Naive thymus-derived CD8-positive, alpha-beta T cell (primary cell): Measurements from ENCODE around the gene ENO1. TPM values are rescaled to one million over a fixed set of nuclear protein-coding genes. Genes with fewer than 3 reads are reported as not detected.
"Not testable (repeated sequence)": the region's sequence is repeated elsewhere in the genome, so short reads cannot be mapped to it uniquely, and the experiment has no call there.

ENCODE experiments used
- ATAC-seq, 2 donors: fragments of 150-1000 bp; cut with Tn5 transposase in 1 of 2; sonication (Bioruptor Pico), chemical (Tn5 transposase) in 1 of 2; 1 replicate in 1 of 2; 2 replicates in 1 of 2; pipeline ENCODE4 v1.10.0; 2021; ENCODE audit warnings: mild to moderate bottlenecking in 2 of 2, moderate library complexity in 2 of 2
- POLR2A ChIA-PET: fragments of 350-600 bp; sonication (Branson Sonifier 250); formaldehyde crosslinking; loops from one replicate; lab custom pipeline; 2021; ENCODE audit warnings: antibody characterized with exemption; lab: Charles Lee
- DNase-seq, 10 donors: peaks; one replicate each; pipeline versions ENCODE4 v3.0.0 to v3.0.0-alpha.2; 2020 to 2022
- H3K27ac Mint-ChIP-seq, 10 donors: one replicate each; pipeline ENCODE4 v1.8.0; 2020 to 2022; ENCODE audit warnings: mild to moderate bottlenecking in 10 of 10, mixed read lengths in 10 of 10, moderate library complexity in 4 of 10, inconsistent platforms in 1 of 10
- H3K27me3 Mint-ChIP-seq, 5 donors: one replicate each; pipeline ENCODE4 v1.8.0; 2021 to 2022; ENCODE audit warnings: mixed read lengths in 5 of 5
- H3K36me3 Mint-ChIP-seq, 3 donors: one replicate each; pipeline ENCODE4 v1.8.0; 2020 to 2022; ENCODE audit warnings: mixed read lengths in 3 of 3, mild to moderate bottlenecking in 2 of 3, inconsistent platforms in 1 of 3
- H3K4me1 Mint-ChIP-seq, 4 donors: one replicate each; pipeline ENCODE4 v1.8.0; 2021 to 2022; ENCODE audit warnings: mixed read lengths in 4 of 4
- H3K4me3 Mint-ChIP-seq, 10 donors: one replicate each; pipeline ENCODE4 v1.8.0; 2020 to 2022; ENCODE audit warnings: mild to moderate bottlenecking in 10 of 10, mixed read lengths in 10 of 10, moderate library complexity in 6 of 10, inconsistent platforms in 1 of 10
- H3K9me3 Mint-ChIP-seq, 9 donors: one replicate each; pipeline ENCODE4 v1.8.0; 2020 to 2022; ENCODE audit warnings: mixed read lengths in 9 of 9, mild to moderate bottlenecking in 3 of 9, inconsistent platforms in 1 of 9, moderate library complexity in 1 of 9
- polyA plus RNA-seq, 3 donors: library from polyadenylated mRNA; unstranded; fragments of 300-500 nt; fragmentation: Illumina TruSeq; gene quantifications; one replicate each; pipeline ENCODE4 v1.2.3, GENCODE V29; 2021
- total RNA-seq, 8 experiments: library from RNA in 2 of 8; stranded (reverse) in 2 of 8; gene quantifications; one replicate each; pipeline ENCODE4 v1.2.3 and lab custom pipeline; 2021 to 2026

Gene ENO1
- total and polyA plus RNA-seq, 5 experiments from 2014 or later = 225 to 1,190 (median 873) TPM

DNA sequence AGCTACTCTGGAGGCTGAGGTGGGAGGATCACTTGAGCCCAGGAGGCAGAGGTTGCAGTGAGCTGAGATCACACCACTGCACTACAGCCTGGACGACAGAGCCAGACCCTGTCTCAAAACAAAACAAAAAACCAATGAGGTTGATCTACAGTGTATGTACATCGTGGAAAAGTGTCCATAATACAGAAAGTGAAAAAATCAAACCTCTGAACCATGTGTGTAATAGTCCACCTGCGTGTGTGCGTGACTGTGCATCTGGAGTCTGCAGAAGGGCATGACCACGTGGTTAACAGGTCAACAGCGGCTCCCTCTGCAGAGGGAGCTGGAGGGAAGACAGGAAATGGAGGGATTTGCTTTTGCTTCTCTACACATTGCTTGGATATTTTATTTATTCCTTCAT, 32.4 kb upstream of the ENO1 start:
- Mint-ChIP-seq H3K9me3 (peaks cover 0 to 3% (median 0%) of the 10 kb centered on the region in 9 donors), H3K27ac (peak overlapping the region in 5 of 10 donors; percentile 20 to 91 (median 74)), H3K4me1 (peaks cover 23 to 46% (median 36%) of the 10 kb centered on the region in 4 donors), H3K27me3 (no peaks in the 10 kb centered on the region), H3K4me3 (peak overlapping the region in 1 of 10 donors; percentile 48), H3K36me3 (peaks cover 4 to 45% (median 12%) of the 10 kb centered on the region in 3 donors)
- peak in 1 of 2 donors; percentile 27 for ATAC-seq
- POLR2A ChIA-PET = interaction anchor here (1.1 to 44.1 kb wide), 10 partner anchors 9 to 94 kb away, joined by 3 to 1378 read pairs (median 8); partner anchors contain the start of genes CA6 and ENO1
- no peak for DNase-seq

- Mint-ChIP-seq H3K27ac (peak overlapping the region in 6 of 10 donors; percentile 50 to 91 (median 82)), H3K36me3 (peaks cover 4 to 45% (median 13%) of the 10 kb centered on the region in 3 donors), H3K27me3 (no peaks in the 10 kb centered on the region), H3K4me3 (peak overlapping the region in 3 of 10 donors; percentile 25 to 57 (median 29)), H3K9me3 (peaks cover 0 to 3% (median 0%) of the 10 kb centered on the region in 9 donors), H3K4me1 (peaks cover 28 to 46% (median 36%) of the 10 kb centered on the region in 4 donors)
- no peak for DNase-seq
- no peak for ATAC-seq
- POLR2A ChIA-PET = interaction anchor here (0.7 to 44.1 kb wide), 13 partner anchors 9 to 1998 kb away, joined by 3 to 1378 read pairs (median 5); partner anchors contain the start of genes CA6 and ENO1
Observed at GRCh38 chr1:8910331-8910730, 31.8 kb upstream of the ENO1 start.

GRCh38 chr1:8908388-8909151, 30.1 kb upstream of the ENO1 start:
- peak overlapping the region in 7 of 10 donors; percentile 43 to 90 (median 78) for H3K27ac Mint-ChIP-seq
- H3K36me3 Mint-ChIP-seq = peaks cover 4 to 34% (median 13%) of the 10 kb centered on the region in 3 donors
- H3K4me1 Mint-ChIP-seq = peaks cover 27 to 43% (median 31%) of the 10 kb centered on the region in 4 donors
- H3K9me3 Mint-ChIP-seq = peaks cover 0 to 3% (median 0%) of the 10 kb centered on the region in 9 donors
- POLR2A ChIA-PET = interaction anchor here (0.5 to 44.1 kb wide), 7 partner anchors 8 to 756 kb away, joined by 3 to 1378 read pairs (median 7); partner anchors contain the start of genes CA6 and ENO1
- no peak for DNase-seq
- no peaks in the 10 kb centered on the region for H3K27me3 Mint-ChIP-seq
- ATAC-seq = no peak
- peak overlapping the region in 4 of 10 donors; percentile 1 to 45 (median 19) for H3K4me3 Mint-ChIP-seq

DNA sequence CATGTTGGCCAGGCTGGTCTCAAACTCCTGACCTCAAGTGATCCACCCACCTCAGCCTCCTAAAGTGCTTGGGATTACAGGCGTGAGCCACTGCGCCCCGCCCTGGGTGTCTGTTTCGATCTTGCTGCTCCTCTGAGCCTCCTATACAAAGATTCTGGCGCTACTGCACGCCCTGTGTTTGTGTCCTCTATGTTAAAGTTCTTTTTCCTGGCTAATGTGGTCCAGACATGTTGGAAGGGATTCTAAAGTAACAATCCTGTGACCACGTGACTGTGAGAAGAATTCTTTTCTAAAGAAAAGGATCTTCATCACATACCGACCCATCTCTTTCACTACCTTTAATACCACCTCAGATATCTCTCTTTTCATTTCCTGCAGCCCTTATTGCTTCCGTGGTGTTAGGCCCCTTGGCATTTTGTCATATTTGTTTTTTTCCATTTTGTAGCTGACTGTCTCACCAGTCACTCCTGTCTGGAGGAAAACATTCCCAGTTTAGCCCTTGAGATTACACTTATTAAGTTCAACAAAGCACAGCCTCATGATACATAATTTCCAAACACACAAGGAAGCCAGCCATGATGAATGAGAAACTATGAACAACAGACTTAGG, 27.2 kb upstream of the ENO1 start:
- Mint-ChIP-seq H3K27ac (peak overlapping the region; percentile 1 to 93 (median 78)), H3K4me3 (peak overlapping the region in 5 of 10 donors; percentile 1 to 76 (median 9)), H3K36me3 (peaks cover 4 to 32% (median 8%) of the 10 kb centered on the region in 3 donors), H3K4me1 (peaks cover 33 to 49% (median 41%) of the 10 kb centered on the region in 4 donors), H3K9me3 (no peaks in the 10 kb centered on the region), H3K27me3 (no peaks in the 10 kb centered on the region)
- ATAC-seq (no peak), DNase-seq (no peak)
- POLR2A ChIA-PET = interaction anchor here (0.6 to 44.1 kb wide), 5 partner anchors 9 to 82 kb away, joined by 3 to 1378 read pairs (median 5); partner anchors contain the start of gene CA6

GRCh38 chr1:8903908-8904650, 25.6 kb upstream of the ENO1 start:
- POLR2A ChIA-PET = interaction anchor here (0.7 to 2.0 kb wide), 4 partner anchors 9 to 84 kb away, joined by 3 to 7 read pairs (median 3); partner anchors contain the start of gene ENO1
- H3K4me3 Mint-ChIP-seq = no peak overlapping the region
- H3K9me3 Mint-ChIP-seq = no peaks in the 10 kb centered on the region
- peaks cover 28 to 65% (median 53%) of the 10 kb centered on the region in 4 donors for H3K4me1 Mint-ChIP-seq
- DNase-seq (no peak), ATAC-seq (no peak)
- peaks cover 4 to 32% (median 5%) of the 10 kb centered on the region in 3 donors for H3K36me3 Mint-ChIP-seq
- peak overlapping the region; percentile 22 to 88 (median 72) for H3K27ac Mint-ChIP-seq
- no peaks in the 10 kb centered on the region for H3K27me3 Mint-ChIP-seq

- Mint-ChIP-seq H3K4me3 (peak overlapping the region in 1 of 10 donors; percentile 17), H3K9me3 (no peaks in the 10 kb centered on the region), H3K27me3 (no peaks in the 10 kb centered on the region), H3K4me1 (peaks cover 26 to 64% (median 56%) of the 10 kb centered on the region in 4 donors), H3K36me3 (peaks cover 4 to 31% (median 5%) of the 10 kb centered on the region in 3 donors), H3K27ac (peak overlapping the region in 7 of 10 donors; percentile 67 to 85 (median 75))
- POLR2A ChIA-PET = interaction anchor here (1.3 to 2.0 kb wide), 2 partner anchors 10 to 31 kb away, joined by 3 to 7 read pairs; no protein-coding TSS in a partner anchor
- no peak for DNase-seq
- ATAC-seq = no peak
Observed at GRCh38 chr1:8903410-8903809, 24.9 kb upstream of the ENO1 start.

DNA sequence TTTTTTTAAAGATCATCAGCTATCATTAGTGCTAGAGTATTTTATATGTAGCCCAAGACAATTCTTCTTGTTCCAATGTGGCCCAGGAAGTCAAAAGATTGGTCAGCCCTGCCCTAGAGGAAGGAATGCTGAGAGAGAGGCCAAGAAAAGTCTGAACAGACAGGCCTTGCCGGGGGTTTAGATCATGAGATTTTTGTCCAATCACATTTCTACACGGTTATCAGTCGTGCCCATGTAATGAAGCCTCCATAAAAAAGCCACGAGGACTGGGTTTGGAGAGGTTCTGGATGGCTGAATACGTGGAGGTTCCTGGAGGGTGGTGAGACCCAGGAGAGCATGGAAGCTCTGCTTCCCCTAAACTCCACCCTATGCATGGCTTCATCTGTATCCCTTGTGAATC, 24.3 kb upstream of the ENO1 start:
- ATAC-seq (no peak), DNase-seq (no peak)
- POLR2A ChIA-PET = interaction anchor here (1.1 to 1.8 kb wide), 3 partner anchors 17 to 102 kb away, joined by 3 to 5 read pairs (median 3); no protein-coding TSS in a partner anchor
- Mint-ChIP-seq H3K36me3 (peaks cover 4 to 25% (median 5%) of the 10 kb centered on the region in 3 donors), H3K4me3 (no peak overlapping the region), H3K27me3 (no peaks in the 10 kb centered on the region), H3K27ac (peak overlapping the region; percentile 56 to 85 (median 72)), H3K9me3 (no peaks in the 10 kb centered on the region), H3K4me1 (peaks cover 19 to 62% (median 54%) of the 10 kb centered on the region in 4 donors)

GRCh38 chr1:8900684-8901083, 22.2 kb upstream of the ENO1 start:
- Mint-ChIP-seq H3K4me1 (peaks cover 13 to 52% (median 44%) of the 10 kb centered on the region in 4 donors), H3K36me3 (peaks cover 0 to 11% (median 1%) of the 10 kb centered on the region in 3 donors), H3K27ac (peak overlapping the region in 2 of 10 donors; percentile 61 to 99)
- DNase-seq, H3K9me3 Mint-ChIP-seq, ATAC-seq, H3K27me3 Mint-ChIP-seq, H3K4me3 Mint-ChIP-seq: not testable (repeated sequence)
- POLR2A ChIA-PET = interaction anchor here (0.7 to 2.2 kb wide), 5 partner anchors 13 to 178 kb away, joined by 3 to 6 read pairs (median 4); partner anchors contain the start of gene ENO1

- Mint-ChIP-seq H3K27ac (peak overlapping the region in 5 of 10 donors; percentile 40 to 99 (median 83)), H3K4me3 (peak overlapping the region in 6 of 10 donors; percentile 9 to 88 (median 56)), H3K4me1 (peaks cover 9 to 45% (median 36%) of the 10 kb centered on the region in 4 donors), H3K36me3 (peaks cover 0 to 10% (median 0%) of the 10 kb centered on the region in 3 donors), H3K27me3 (no peaks in the 10 kb centered on the region), H3K9me3 (no peaks in the 10 kb centered on the region)
- no peak for DNase-seq
- no peak for ATAC-seq
- POLR2A ChIA-PET = interaction anchor here (0.6 to 2.2 kb wide), 8 partner anchors 9 to 106 kb away, joined by 3 to 8 read pairs (median 4); partner anchors contain the start of gene ENO1
Observed at GRCh38 chr1:8899046-8899445, 20.6 kb upstream of the ENO1 start.

DNA sequence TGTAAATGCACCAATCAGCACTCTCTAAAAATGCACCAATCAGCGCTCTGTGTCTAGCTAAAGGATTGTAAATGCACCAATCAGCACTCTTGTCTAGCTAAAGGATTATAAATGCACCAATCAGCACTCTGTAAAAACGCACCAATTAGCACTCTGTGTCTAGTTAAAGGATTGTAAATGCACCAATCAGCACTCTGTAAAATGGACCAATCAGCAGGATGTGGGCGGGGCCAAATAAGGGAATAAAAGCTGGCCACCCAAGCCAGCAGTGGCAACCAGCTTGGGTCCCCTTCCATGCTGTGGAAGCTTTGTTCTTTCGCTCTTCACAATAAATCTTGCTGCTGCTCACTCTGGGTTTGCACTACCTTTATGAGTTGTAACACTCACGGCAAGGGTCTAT, 19.9 kb upstream of the ENO1 start:
- POLR2A ChIA-PET = interaction anchor here (0.6 to 2.2 kb wide), 6 partner anchors 8 to 106 kb away, joined by 3 to 8 read pairs (median 6); partner anchors contain the start of gene ENO1
- not testable (repeated sequence) for DNase-seq, H3K27me3 Mint-ChIP-seq, H3K9me3 Mint-ChIP-seq, ATAC-seq
- Mint-ChIP-seq H3K36me3 (peaks cover 0 to 11% (median 0%) of the 10 kb centered on the region in 3 donors), H3K4me3 (peak overlapping the region in 7 of 10 donors; percentile 9 to 71 (median 51)), H3K27ac (peak overlapping the region in 5 of 10 donors; percentile 41 to 99 (median 81)), H3K4me1 (peaks cover 4 to 40% (median 33%) of the 10 kb centered on the region in 4 donors)

- H3K36me3 Mint-ChIP-seq, H3K4me3 Mint-ChIP-seq, ATAC-seq, H3K27me3 Mint-ChIP-seq, POLR2A ChIA-PET, DNase-seq, H3K27ac Mint-ChIP-seq, H3K9me3 Mint-ChIP-seq: not testable (repeated sequence)
- peaks cover 2 to 35% (median 28%) of the 10 kb centered on the region in 4 donors for H3K4me1 Mint-ChIP-seq
Observed at GRCh38 chr1:8897505-8897904, 19.0 kb upstream of the ENO1 start.
